OCI-LY7 (cell line): ENCODE data around the gene APBB1.

ENCODE experiments used
- CTCF ChIP-seq: fragments of 200-600 bp; sonication (generic); conservative IDR thresholded peaks from 2 replicates; pipeline ENCODE4 v1.5.1; 2014; ENCODE audit warnings: mild to moderate bottlenecking, antibody characterized with exemption, low read length, moderate library complexity, mixed read lengths
- EZH2phosphoT487 ChIP-seq: fragments of 200-600 bp; sonication (generic); IDR thresholded peaks from 2 replicates; pipeline ENCODE4 v1.6.1; 2018; ENCODE audit warnings: low read depth, borderline replicate concordance, mild to moderate bottlenecking, mixed run types, antibody characterized with exemption, low read length, moderate library complexity, mixed read lengths

GRCh38 chr11:6440906-6441358 is 22.0 kb upstream of the APBB1 start, which contains the start of gene HPX:
- TF ChIP-seq CTCF, result no peak
- TF ChIP-seq EZH2phosphoT487, result no peak
